GM21528 (cell line): ENCODE data around the gene AGAP3.
A peak's percentile ranks its signal among the peaks of the same experiment; 100 is the strongest.
"Not testable (repeated sequence)": the region's sequence is repeated elsewhere in the genome, so short reads cannot be mapped to it uniquely, and the experiment has no call there.

ENCODE experiments used
- ATAC-seq: cut with Tn5 transposase; IDR thresholded peaks from one replicate; pipeline ENCODE4 v1.9.1; 2021; ENCODE audit warnings: mild to moderate bottlenecking, moderate library complexity; ENCODE audit not compliant: unreplicated experiment, low FRiP score

Gene AGAP3

GRCh38 chr7:151085691-151086620 lies at the start of gene AGAP3:
Gene AGAP3, plus strand, starts transcription at chr7:151086475. Its CDS starts 267 bp downstream, at chr7:151086742.
- peak; percentile 34 for ATAC-seq

- ATAC-seq = no peak
These were observed 47.1 kb upstream of the AGAP3 start for GRCh38 chr7:151038951-151039849.

DNA sequence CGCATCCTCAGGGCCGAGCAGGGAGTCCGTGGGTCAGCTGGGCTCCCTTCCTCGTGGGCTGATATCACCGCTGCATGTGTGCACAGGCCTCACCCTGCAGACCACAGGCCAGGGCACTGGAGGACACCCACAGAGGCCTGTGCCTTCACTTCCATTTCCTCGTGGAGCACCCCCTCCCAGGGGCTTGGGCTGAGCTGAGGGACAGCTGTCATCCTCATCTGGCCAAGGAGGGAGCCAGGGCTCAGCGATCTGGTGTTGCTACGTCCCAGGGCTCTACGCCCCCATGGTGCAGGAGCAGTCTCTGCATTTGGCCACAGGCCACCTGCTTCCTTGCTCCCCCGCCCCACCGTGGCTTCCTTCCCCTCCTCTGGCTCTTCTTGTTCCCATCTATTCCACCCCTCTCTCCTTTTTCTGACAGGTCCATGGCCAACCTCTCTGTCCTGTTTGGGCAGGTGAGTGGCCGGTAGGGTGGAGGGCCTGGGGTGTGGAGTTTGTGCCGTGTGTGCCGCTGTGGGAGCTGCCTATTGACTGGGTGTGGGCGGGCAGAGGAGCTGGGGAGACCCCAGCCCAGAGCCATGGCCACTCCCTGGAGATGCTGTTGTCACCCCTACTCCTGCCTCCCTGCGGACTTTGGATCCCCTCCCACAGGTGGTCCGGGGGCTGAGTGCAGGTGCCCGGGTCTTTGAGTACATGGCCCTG lies 46.3 kb upstream of the AGAP3 start:
- ATAC-seq = no peak

DNA sequence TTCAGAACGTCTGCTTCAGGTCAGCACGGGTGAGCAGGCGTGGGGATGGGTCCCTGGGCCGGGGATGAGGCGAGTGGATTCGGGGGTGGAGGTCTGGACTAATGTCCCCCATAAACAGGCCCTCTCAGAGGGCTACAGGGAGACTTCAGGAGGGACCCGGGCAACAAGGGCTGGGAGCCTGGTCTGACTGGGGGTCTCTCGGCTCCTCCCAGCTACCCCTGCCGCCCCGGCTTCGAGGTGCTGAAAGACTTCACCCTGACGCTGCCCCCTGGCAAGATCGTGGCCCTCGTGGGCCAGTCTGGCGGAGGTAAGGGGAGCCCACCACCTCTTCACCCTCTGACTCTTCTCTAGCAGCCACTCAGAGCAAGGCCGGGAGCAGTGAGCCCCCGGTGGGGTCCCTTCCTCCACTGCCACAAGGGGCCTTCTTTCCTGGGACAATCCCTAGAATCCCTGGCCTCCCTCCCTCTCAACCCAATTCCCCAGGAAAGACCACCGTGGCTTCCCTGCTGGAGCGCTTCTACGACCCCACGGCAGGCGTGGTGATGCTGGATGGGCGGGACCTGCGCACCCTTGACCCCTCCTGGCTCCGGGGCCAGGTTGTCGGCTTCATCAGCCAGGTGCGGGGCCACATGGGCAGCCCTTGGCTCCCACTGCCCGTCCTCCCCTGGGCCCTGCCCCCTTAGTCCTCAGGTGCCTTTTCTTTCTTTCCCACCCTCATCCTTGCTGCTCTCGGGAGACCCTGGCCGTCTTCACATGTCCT lies 45.5 kb upstream of the AGAP3 start:
- ATAC-seq = no peak

DNA sequence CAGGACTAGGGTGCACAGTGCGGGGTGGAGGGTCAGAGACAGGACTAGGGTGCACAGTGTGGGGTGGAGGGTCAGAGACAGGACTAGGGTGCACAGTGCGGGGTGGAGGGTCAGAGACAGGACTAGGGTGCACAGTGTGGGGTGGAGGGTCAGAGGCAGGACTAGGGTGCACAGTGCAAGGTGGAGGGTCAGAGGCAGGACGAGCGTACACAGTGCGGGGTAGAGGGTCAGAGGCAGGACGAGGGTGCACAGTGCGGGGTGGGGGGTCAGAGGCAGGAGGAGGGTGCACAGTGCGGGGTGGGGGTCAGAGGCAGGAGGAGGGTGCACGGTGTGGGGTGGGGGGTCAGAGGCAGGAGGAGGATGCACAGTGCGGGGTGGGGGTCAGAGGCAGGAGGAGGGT lies 42.8 kb upstream of the AGAP3 start:
- ATAC-seq = not testable (repeated sequence)

- no peak for ATAC-seq
These were observed 42.3 kb upstream of the AGAP3 start for GRCh38 chr7:151043959-151044358.

DNA sequence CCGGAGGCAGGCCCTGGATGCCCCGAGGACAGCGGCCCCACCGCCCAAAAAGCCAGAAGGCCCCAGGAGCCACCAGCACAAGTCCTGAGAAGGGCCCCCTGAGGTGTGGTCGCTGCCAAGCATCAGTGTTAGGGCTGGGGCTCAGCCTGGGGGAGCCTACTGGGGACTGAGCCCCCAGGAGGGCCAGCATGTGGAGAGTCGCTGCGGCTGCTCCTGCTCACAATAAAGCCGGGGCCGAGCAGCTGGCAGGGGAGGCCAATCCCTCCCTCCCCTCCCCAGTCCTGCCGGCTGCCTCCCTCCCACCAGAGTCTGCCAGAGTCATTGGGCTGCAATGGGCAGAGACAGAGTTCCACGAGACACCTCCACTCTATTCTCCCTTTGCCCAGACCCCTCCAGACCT lies 41.0 kb upstream of the AGAP3 start:
- ATAC-seq = no peak

- ATAC-seq = no peak
These were observed 40.3 kb upstream of the AGAP3 start for GRCh38 chr7:151045967-151046366.

GRCh38 chr7:151046603-151047573 lies 39.4 kb upstream of the AGAP3 start:
- no peak for ATAC-seq

- no peak for ATAC-seq
These were observed 38.1 kb upstream of the AGAP3 start, which contains the start of gene ASIC3 for GRCh38 chr7:151047976-151048815. Gene ASIC3, plus strand, starts transcription at chr7:151048531. Its CDS starts 355 bp downstream, at chr7:151048886.

GRCh38 chr7:151048911-151049463 lies 37.3 kb upstream of the AGAP3 start:
- no peak for ATAC-seq

GRCh38 chr7:151051108-151051507 lies 35.2 kb upstream of the AGAP3 start:
- no peak for ATAC-seq

GRCh38 chr7:151053096-151053495 lies 33.2 kb upstream of the AGAP3 start:
- ATAC-seq = no peak

DNA sequence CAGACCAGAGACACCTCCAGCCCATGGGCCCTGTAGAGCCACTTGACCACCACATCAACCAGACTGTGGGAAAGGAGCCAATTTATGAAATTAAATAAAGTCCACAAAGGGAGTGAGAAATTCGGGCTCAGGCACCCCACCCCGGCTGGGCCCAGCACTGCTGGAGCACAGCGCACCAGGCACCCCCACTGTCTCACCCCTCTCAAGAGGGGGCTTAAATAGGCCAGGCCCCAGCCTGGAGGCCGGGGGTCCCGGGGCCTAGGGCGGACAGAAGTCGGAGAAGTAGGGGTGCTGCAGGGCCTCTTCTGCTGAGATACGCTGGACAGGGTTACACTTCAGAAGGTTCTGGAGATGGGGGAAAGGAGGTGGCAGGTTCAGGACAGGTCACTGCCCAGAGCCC lies 32.5 kb upstream of the AGAP3 start:
- no peak for ATAC-seq

DNA sequence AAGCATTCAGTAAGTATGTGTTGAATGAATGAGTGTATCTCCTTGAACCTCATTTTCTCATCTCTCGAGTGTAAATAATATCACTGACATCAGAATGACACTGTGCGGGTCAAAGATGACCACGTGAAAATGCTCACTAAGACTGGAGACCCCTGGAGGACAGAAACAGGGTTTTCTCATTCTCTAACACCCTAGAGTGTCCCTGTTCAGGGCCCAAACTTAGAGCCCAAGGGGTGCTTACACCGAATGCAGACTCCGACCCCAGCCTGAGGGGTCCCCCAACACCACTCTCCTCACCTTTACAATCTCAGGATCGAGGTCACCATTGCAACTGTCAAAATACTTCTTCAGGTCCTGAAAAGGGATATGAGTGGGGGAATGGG lies 30.0 kb upstream of the AGAP3 start:
- ATAC-seq = no peak

DNA sequence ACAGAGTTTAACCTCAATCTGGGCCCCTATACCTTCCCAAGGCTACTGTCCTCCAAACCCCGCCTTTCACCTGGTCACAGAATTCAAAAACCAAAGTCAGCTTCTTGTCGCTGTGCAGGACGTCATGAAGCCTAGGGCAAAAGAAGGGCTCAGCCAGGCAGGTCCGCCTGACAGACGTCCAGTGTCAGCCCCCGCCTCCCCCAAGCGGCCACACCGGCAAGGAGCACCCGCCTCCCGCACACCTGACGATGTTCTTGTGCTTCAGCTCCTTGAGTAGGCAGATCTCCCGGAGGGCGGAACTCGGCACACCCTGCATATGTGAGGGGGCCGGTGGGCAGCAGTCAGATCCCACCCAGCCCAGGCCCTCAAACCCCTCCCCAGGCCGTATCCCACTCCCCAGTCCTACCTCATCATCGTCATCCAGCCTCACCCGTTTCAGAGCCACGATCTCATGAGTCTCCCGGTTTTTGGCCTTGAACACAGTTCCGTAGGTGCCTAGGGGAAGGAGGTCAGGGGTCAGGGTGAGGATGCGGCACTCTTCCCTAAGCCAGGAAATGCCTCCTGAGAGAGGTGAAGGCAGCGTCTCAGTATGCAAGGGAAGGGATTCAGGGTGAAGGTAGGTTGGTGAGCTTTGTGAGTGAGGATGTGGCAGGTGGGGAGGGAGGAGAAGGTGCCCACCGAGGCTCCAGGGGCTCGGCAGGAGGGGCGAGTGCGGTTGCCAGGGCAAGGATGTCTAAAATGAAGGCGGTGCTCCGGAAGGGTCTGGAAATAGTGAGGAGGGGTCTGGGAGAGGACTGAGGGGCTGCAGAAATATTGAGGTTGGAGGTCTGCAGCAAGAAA lies 29.4 kb upstream of the AGAP3 start:
- ATAC-seq = no peak
